HG02943 (cell line): ENCODE measurements around the gene GPX2.

ENCODE experiments used
- ATAC-seq: cut with Tn5 transposase; IDR thresholded peaks from one replicate; pipeline ENCODE4 v1.9.1; 2021; ENCODE audit warnings: mild to moderate bottlenecking, low read depth, moderate library complexity; ENCODE audit not compliant: unreplicated experiment

The GPX2 gene

GRCh38 chr14:64943556-64943955, 1.0 kb upstream of the GPX2 start:
- ATAC-seq = no peak

GRCh38 chr14:64940336-64940910, 2.1 kb downstream of the GPX2 start:
- ATAC-seq = no peak

- ATAC-seq = no peak
Observed at GRCh38 chr14:64939817-64940190, 2.7 kb downstream of the GPX2 start.

GRCh38 chr14:64938972-64939816, 3.4 kb downstream of the GPX2 start:
- ATAC-seq = no peak

- no peak for ATAC-seq
Observed at GRCh38 chr14:64937821-64938193, 4.7 kb downstream of the GPX2 start.

- ATAC-seq = no peak
Observed at GRCh38 chr14:64937171-64937820, 5.2 kb downstream of the GPX2 start.

GRCh38 chr14:64935508-64935907, 7.0 kb downstream of the GPX2 start:
- no peak for ATAC-seq

- ATAC-seq = no peak
Observed at GRCh38 chr14:64934338-64934929, 8.1 kb downstream of the GPX2 start.

- ATAC-seq = no peak
Observed at GRCh38 chr14:64932231-64932630, 10.3 kb downstream of the GPX2 start.

GRCh38 chr14:64931123-64931522, 11.4 kb downstream of the GPX2 start:
- no peak for ATAC-seq

GRCh38 chr14:64930085-64930843, 12.3 kb downstream of the GPX2 start:
- no peak for ATAC-seq

GRCh38 chr14:64929014-64929359, 13.6 kb downstream of the GPX2 start:
- no peak for ATAC-seq

- no peak for ATAC-seq
Observed at GRCh38 chr14:64928239-64929013, 14.1 kb downstream of the GPX2 start.

GRCh38 chr14:64927031-64927430, 15.5 kb downstream of the GPX2 start:
- no peak for ATAC-seq

- no peak for ATAC-seq
Observed at GRCh38 chr14:64926398-64926995, 16.0 kb downstream of the GPX2 start.

- ATAC-seq = no peak
Observed at GRCh38 chr14:64923015-64923414, 19.5 kb downstream of the GPX2 start.

- ATAC-seq = no peak
Observed at GRCh38 chr14:64920465-64920864, 22.1 kb downstream of the GPX2 start.

- no peak for ATAC-seq
Observed at GRCh38 chr14:64919618-64920017, 22.9 kb downstream of the GPX2 start.

GRCh38 chr14:64919215-64919614, 23.3 kb downstream of the GPX2 start:
- no peak for ATAC-seq

- no peak for ATAC-seq
Observed at GRCh38 chr14:64918216-64918615, 24.3 kb downstream of the GPX2 start.
